Muscle of arm (tissue), 12 donors: ENCODE data around the gene FAM110A. TPM values are rescaled to one million over a fixed set of nuclear protein-coding genes. Genes with fewer than 3 reads are reported as not detected.
"Not testable (repeated sequence)": the region's sequence is repeated elsewhere in the genome, so short reads cannot be mapped to it uniquely, and the experiment has no call there.

ENCODE experiments used
- DNase-seq: peaks from one replicate; pipeline ENCODE4 v3.0.0-alpha.2; 2013
- polyA plus RNA-seq, 12 donors: library from polyadenylated mRNA; unstranded; fragments of 120-200 nt; gene quantifications; one replicate each; pipeline ENCODE4 v1.2.1, GENCODE V29; 2013; ENCODE audit not compliant: insufficient read length in 12 of 12

The FAM110A gene
- polyA plus RNA-seq, 12 donors, result 5.7 to 39.4 (median 11.3) TPM; not detected in 1

- no peak for DNase-seq
Observed at GRCh38 chr20:841568-842546, 8.3 kb downstream of the FAM110A start.

- DNase-seq, result no peak
Observed at GRCh38 chr20:842547-842940, 9.0 kb downstream of the FAM110A start.

- no peak for DNase-seq
Observed at GRCh38 chr20:843912-844311, 10.4 kb downstream of the FAM110A start.

GRCh38 chr20:844473-845225 lies 11.1 kb downstream of the FAM110A start:
- DNase-seq, result peak; percentile 69

GRCh38 chr20:845226-845868 lies 11.8 kb downstream of the FAM110A start:
- DNase-seq, result no peak

GRCh38 chr20:845941-846893 lies 12.7 kb downstream of the FAM110A start:
- DNase-seq, result no peak

- DNase-seq, result no peak
Observed at GRCh38 chr20:846894-847278, 13.4 kb downstream of the FAM110A start.

- DNase-seq, result no peak
Observed at GRCh38 chr20:848193-848592, 14.7 kb downstream of the FAM110A start.

- not testable (repeated sequence) for DNase-seq
Observed at GRCh38 chr20:848731-849130, 15.2 kb downstream of the FAM110A start.

GRCh38 chr20:853406-853996 lies 20.0 kb downstream of the FAM110A start:
- DNase-seq, result no peak

GRCh38 chr20:854601-855000 lies 21.1 kb downstream of the FAM110A start:
- no peak for DNase-seq

- no peak for DNase-seq
Observed at GRCh38 chr20:855466-856360, 22.2 kb downstream of the FAM110A start.

GRCh38 chr20:856361-856775 lies 22.9 kb downstream of the FAM110A start:
- DNase-seq, result no peak

- no peak for DNase-seq
Observed at GRCh38 chr20:858011-858410, 24.5 kb downstream of the FAM110A start.

GRCh38 chr20:859751-860231 lies 26.3 kb downstream of the FAM110A start:
- no peak for DNase-seq

- DNase-seq, result no peak
Observed at GRCh38 chr20:860891-861290, 27.4 kb downstream of the FAM110A start.

- DNase-seq, result no peak
Observed at GRCh38 chr20:865440-865839, 31.9 kb downstream of the FAM110A start.

- DNase-seq, result no peak
Observed at GRCh38 chr20:868279-868678, 34.8 kb downstream of the FAM110A start.

GRCh38 chr20:869606-870005 lies 36.1 kb downstream of the FAM110A start:
- DNase-seq, result no peak
